Measurements from ENCODE around the gene AKAP13.

The AKAP13 gene

GRCh38 chr15:85688711-85689110, 308.3 kb downstream of the AKAP13 start:
- DNase-seq: peak; percentile 62

- peak; percentile 77 for DNase-seq
These were observed 309.3 kb downstream of the AKAP13 start for GRCh38 chr15:85689729-85690128.

GRCh38 chr15:85690561-85691231, 310.3 kb downstream of the AKAP13 start:
- DNase-seq: peak; percentile 59

- peak; percentile 20 for DNase-seq
These were observed 311.2 kb downstream of the AKAP13 start for GRCh38 chr15:85691350-85692240.

GRCh38 chr15:85692321-85692720, 311.9 kb downstream of the AKAP13 start:
- no peak for DNase-seq

- DNase-seq: no peak
These were observed 312.5 kb downstream of the AKAP13 start for GRCh38 chr15:85692873-85693272.

- peak; percentile 27 for DNase-seq
These were observed 312.9 kb downstream of the AKAP13 start for GRCh38 chr15:85693277-85693676.

GRCh38 chr15:85694091-85694490, 313.7 kb downstream of the AKAP13 start:
- DNase-seq: peak; percentile 86

- DNase-seq: no peak
These were observed 320.4 kb downstream of the AKAP13 start for GRCh38 chr15:85700767-85701166.

GRCh38 chr15:85702321-85703101, 322.1 kb downstream of the AKAP13 start:
- DNase-seq: peak; percentile 79

- peak; percentile 38 for DNase-seq
These were observed 323.7 kb downstream of the AKAP13 start for GRCh38 chr15:85704066-85704465.

GRCh38 chr15:85704720-85705429, 324.5 kb downstream of the AKAP13 start:
- no peak for DNase-seq

- DNase-seq: peak; percentile 92
These were observed 326.5 kb downstream of the AKAP13 start for GRCh38 chr15:85706779-85707518.

GRCh38 chr15:85707519-85708338, 327.3 kb downstream of the AKAP13 start:
- DNase-seq: peak; percentile 86

- no peak for DNase-seq
These were observed 328.1 kb downstream of the AKAP13 start for GRCh38 chr15:85708402-85708941.

GRCh38 chr15:85709250-85709649, 328.8 kb downstream of the AKAP13 start:
- DNase-seq: no peak

GRCh38 chr15:85710340-85710842, 330.0 kb downstream of the AKAP13 start:
- DNase-seq: no peak

GRCh38 chr15:85711580-85712192, 331.3 kb downstream of the AKAP13 start:
- DNase-seq: no peak

- no peak for DNase-seq
These were observed 335.9 kb downstream of the AKAP13 start for GRCh38 chr15:85716261-85716660.

- no peak for DNase-seq
These were observed 336.8 kb downstream of the AKAP13 start for GRCh38 chr15:85717212-85717611.
